SHP77 (cell line): ENCODE measurements around the gene TDRD12.

Source experiments
- DNase-seq, 2 experiments: peaks; one replicate each; lab custom pipeline; 2025; lab: John Stamatoyannopoulos, UW

The TDRD12 gene, protein sequence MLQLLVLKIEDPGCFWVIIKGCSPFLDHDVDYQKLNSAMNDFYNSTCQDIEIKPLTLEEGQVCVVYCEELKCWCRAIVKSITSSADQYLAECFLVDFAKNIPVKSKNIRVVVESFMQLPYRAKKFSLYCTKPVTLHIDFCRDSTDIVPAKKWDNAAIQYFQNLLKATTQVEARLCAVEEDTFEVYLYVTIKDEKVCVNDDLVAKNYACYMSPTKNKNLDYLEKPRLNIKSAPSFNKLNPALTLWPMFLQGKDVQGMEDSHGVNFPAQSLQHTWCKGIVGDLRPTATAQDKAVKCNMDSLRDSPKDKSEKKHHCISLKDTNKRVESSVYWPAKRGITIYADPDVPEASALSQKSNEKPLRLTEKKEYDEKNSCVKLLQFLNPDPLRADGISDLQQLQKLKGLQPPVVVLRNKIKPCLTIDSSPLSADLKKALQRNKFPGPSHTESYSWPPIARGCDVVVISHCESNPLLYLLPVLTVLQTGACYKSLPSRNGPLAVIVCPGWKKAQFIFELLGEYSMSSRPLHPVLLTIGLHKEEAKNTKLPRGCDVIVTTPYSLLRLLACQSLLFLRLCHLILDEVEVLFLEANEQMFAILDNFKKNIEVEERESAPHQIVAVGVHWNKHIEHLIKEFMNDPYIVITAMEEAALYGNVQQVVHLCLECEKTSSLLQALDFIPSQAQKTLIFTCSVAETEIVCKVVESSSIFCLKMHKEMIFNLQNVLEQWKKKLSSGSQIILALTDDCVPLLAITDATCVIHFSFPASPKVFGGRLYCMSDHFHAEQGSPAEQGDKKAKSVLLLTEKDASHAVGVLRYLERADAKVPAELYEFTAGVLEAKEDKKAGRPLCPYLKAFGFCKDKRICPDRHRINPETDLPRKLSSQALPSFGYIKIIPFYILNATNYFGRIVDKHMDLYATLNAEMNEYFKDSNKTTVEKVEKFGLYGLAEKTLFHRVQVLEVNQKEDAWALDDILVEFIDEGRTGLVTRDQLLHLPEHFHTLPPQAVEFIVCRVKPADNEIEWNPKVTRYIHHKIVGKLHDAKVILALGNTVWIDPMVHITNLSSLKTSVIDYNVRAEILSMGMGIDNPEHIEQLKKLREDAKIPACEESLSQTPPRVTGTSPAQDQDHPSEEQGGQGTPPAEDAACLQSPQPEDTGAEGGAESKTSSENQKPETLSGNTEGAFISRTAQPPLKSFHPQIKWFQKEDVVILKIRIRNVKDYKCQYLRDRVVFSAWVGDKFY (N-terminal part only)

DNA sequence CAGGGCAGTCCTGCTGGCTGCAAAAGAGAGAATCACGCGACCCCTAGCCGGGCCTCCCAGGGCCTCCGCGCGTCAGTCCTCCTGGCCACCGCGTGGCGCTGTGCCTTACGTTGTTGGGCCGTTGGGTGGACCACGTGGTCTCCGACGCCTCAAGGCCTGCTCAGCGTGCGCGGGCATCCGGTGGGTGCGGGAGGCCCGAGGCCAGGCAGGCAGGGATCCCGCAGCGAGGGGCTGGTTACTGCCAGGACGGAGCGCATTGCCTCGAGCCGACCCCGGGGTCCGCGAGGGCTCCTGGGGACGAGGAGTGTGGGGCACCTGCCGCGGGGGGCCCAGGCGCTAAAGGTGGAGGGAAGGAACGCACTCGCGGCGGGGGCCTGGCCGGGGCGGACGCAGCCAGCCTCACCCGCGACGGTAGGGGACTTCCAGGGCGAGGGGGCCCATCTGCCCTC lies at the start of gene TDRD12:
Gene TDRD12, plus strand, starts transcription at position 157 of the 449 bp plus-strand sequence. CDS start 306 bp downstream, outside the sequence.
- DNase-seq: no peak

DNA sequence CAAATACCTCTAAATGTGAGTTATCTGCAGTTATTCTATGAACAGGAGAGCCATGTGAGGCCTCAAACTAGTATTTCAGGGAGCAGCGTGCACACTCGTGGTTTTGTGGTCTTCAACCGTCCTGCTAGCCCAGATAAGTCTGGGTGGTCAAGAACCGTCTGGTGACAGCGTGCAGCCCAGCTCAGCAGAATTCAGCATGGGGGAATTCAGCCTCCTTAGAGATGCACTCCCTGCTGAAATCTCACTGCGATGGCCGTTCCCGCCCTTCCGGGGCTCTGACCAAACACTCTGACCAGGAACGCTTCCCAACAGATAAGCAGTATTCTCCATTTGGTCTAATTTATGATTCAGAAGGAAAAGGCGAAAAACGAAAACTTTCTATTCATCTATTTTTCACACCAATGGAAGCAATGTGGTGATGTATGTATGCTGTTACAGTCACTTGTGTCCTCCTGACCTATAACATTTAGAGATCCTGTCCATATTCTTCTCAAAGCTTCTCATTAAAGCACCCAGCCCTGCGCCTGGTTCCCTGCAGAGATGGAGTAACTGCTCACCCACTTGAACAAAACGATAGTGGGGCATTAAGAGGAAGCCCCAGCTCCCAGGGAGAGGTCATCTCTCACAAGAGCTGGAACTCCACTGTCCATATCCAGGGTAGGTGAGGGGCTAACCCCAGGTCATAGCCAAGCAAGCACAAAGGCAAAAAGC lies 47.5 kb upstream of the TDRD12 start:
- no peak for DNase-seq

DNA sequence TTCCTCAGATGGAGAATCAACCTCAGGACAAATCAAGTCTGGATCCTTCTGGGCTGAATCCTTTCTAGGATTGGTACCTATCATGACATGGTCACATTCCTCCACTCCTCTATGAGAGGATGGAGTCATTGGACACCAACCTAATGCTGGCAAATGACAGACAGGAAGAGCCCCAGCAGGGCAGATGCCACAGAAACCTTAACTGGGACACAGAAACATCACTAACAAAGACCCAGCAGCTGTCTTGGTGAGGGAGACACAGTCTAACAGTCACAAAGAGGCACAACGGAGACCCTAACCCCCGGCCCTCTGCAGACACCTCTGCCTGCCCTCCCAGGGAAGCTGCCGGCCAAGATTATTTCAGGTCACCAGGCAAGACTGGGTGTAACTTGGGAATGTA lies 46.7 kb upstream of the TDRD12 start:
- DNase-seq: no peak

DNA sequence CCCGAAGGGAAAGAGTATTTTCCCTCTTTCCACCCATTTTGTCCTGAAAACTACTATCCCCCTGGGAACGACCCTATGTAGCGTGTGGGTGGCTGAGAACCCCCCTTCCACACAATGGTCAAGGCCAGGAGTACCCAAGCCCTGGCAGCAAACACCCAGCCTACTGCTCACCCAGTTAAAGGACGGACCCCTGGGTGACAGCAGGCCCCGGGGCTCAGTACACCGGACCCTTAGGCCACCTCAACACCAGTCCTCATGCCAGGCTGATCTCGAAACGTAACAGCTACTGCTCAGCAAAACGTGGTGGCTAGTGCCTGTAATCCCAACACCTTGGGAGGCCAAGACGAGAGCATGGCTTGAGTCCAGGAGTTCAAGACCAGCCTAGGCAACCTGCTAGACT lies 46.0 kb upstream of the TDRD12 start:
- DNase-seq: no peak

DNA sequence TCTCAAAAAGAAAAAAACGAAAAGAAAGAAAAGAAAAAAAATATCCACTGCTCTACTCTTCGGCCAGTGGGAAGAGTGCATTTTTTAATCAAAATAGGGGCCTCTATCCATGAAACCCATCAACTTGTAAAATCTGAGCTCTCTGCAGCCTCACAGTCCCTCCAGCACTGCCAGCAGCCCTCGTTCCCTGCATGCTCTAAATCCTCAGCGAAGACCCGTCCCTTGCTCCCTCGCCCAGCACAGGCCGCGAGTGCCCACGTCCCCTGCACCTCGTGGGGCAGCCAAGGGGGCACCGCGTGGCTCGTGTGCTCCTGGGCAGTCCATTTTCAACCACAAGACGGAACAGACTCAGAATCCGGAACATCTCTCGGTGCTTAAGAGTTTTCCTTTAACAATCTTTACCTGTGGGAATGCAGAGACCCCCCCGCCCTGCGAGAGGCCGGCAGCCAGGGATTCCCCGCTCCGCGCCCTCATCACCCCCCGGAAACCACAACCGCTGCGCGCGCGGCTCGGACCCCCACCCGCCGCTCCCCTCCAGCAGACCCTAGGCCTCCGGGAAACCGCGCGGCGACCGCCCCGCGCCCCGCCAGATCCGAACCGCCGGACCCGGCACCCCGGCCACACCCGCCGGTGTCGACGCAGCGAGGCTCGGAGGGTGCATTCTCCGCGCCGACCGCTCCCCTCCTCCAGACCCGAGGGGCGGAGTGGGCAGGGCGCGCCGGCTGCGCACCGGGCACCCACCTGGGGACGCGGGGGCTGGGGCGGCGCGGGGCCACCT lies 45.2 kb upstream of the TDRD12 start:
- no peak for DNase-seq

DNA sequence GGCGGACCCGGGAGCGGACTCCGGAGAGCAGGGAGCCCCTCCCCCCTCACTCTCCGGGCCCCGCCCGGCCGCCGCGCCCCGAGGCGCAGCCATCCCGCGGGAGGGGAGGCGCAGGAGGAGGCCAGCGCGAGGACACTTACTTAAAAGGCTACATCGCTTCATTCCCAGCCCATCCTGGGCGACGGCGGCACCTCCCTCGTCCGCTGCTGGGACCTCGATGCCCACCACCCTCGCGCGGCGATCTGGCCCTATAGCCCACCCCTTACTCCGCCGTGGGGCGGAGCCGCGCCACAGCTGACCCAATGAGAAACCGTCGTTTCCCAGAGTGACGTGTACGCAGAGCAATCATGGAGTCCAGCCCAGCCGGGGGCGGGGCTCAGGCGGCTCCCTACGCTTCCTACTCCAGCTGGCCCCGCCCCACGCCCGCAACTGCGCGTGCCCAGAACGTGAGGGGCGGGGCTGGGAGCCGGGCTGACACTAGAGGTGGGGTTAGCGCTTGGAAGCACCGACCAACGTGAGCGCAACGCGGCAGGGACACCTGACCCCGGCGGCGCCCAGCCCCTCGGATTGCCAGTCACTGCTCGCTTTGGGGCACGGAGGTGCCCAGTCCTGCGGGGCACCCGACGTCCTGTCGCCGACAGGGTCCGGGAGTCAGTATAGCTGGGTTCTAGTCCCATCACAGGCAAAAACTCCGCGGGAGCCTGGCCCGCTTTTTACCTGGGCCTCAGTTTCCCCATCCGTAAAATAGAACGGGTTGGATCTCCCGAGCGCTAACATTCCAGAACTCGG lies 44.4 kb upstream of the TDRD12 start, which contains the start of gene ANKRD27:
Gene ANKRD27, minus strand, starts transcription at position 250 of the 789 bp plus-strand sequence. CDS start 16,165 bp downstream, outside the sequence.
- DNase-seq: peak; percentile 95 to 96

DNA sequence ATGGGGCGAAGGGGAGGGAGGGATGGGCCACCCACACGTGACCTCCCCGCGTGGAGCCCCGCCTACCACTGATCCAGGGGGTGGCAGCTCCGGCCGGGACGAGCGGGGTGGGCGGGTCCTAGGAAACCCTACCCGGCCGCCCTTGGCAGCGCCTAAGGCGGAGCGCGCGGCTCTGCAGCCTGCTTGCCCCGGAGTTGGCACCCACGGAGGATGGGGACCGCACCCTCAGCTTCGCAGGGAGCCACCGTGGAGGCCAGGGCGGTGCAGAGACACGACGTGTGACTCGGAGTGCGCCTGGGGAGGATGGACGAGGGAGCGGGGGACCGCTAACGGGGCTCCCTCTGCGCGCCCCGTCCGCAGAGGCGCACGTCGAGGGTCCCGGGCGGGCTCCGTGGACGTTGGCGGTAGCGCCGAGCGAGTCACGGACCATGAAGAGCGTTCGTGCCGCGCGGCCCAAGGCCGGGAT lies 43.8 kb upstream of the TDRD12 start, which contains the start of gene RGS9BP:
Gene RGS9BP, plus strand, starts transcription at position 129 of the 466 bp plus-strand sequence. CDS start 416 bp downstream, outside the sequence.
- DNase-seq: peak; percentile 21 to 68

DNA sequence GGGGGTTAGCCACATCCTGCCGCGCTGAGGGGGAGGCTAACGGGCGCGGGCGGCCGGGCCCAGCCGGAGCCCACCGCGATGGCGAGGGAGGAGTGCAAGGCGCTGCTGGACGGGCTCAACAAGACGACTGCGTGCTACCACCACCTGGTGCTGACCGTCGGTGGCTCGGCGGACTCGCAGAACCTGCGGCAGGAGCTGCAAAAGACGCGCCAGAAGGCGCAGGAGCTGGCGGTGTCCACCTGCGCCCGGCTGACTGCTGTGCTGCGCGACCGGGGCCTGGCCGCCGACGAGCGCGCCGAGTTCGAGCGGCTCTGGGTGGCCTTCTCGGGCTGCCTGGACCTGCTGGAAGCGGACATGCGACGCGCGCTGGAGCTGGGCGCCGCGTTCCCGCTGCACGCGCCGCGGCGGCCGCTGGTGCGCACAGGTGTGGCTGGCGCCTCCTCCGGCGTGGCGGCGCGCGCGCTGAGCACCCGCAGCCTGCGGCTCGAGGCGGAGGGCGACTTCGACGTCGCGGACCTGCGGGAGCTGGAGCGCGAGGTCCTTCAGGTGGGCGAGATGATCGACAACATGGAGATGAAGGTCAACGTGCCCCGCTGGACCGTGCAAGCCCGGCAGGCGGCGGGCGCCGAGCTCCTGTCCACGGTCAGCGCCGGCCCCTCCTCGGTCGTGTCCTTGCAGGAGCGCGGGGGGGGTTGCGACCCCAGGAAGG lies 43.2 kb upstream of the TDRD12 start:
- no peak for DNase-seq

DNA sequence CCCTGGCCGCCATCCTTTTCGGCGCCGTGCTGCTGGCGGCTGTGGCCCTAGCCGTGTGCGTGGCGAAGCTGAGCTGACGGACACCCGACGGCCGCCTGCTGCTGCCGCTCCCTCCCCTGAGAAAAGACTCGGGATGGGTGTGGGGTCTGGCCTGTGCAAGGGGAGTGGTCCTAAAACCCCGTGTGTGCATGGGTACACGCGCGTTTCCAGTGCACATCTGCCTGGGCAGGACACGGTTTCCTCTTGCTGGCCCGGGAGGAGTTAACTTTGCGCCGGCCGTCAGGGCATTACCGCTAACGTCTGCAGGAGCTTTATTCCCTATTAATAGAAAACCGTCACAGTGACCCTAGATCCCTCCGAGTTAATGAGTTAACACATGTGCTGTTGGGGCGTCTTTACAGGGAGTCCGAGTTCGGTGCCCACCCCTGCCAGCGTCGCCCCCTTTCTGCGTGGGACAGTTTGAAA lies 42.6 kb upstream of the TDRD12 start:
- DNase-seq: no peak

DNA sequence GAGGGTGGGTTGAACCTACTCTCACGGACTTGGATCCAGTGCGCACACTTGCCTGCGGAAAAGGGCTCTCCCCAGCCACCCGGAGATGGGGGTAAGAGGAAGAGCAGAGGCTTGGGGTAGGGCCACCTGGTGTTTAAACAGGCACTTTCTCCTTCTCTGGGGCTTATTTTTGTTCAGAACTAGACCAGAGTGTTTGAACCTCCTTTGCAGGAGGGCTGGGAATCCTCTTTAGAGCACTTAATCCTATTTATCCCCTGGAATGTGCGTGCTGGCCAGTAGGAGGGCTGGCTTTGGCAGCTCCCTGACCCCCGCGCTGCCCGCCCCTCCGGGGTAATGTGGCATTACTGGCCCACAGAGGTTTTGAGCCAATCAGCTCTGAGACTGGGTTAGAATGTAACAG lies 41.9 kb upstream of the TDRD12 start:
- no peak for DNase-seq

DNA sequence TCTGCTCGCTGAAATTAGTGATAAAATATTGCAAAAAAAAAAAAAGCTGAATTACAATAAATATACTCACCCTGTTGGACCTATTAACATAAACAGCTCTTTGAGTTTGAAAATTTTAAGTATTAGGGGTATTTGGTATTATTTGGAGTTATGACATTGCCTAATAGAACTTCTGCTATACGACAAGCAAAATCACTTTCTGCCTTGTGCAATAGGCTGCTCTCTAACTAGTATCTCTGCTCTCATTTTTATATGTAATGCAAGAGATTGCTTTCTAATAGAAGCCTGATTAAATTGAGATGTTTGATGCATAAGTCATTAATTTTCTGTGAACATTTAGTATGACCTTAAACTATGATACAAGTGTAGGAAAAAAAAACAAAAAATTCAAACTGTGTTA lies 38.6 kb upstream of the TDRD12 start:
- DNase-seq: no peak

DNA sequence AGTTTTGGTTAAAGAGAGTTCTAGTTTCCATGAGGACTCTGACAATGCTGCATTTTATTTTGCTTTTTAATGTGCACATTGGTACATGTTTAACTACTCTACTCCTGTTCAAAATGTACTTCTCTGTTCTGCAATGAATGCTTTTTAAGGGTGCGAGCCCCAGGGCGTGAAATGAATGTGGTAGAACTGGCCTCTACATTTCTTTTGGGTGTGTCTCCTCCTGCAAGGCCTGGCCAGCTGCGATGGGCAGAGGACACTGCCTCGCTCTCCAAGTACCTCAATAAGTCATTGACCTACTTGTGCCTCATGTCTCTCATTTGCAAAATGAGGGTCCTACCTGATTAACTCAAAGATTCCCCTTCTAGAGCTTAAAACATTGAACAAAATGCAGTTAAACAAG lies 37.2 kb upstream of the TDRD12 start:
- DNase-seq: no peak

DNA sequence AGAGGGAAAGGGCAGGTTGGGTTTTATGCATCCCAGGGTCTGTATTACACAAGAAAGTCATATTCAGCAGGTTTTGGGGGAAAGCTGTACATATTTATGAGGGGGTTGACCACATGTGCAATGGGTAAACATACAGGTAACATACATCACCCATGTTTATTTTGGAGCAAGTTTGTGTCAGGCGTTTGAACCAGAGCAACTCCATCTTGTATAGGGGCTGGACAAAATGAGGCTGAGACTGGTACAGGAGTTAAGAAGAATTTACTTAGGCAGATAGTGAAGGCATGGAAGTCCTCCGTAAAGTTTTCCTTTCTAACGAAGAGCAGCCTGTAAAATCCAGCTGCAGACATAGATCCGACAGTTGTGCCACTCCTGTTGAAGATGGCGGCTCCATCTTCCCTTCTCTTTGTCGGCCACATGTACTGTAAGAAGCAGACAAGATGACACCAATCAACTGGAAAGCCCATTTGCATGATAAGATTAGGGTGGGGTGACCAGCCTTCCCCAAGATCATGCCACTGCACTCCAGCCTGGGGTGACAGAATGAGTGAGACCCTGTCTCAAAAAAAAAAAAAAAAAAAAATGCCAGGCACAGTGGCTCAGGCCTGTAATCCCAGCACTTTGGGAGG lies 32.6 kb upstream of the TDRD12 start:
- no peak for DNase-seq

DNA sequence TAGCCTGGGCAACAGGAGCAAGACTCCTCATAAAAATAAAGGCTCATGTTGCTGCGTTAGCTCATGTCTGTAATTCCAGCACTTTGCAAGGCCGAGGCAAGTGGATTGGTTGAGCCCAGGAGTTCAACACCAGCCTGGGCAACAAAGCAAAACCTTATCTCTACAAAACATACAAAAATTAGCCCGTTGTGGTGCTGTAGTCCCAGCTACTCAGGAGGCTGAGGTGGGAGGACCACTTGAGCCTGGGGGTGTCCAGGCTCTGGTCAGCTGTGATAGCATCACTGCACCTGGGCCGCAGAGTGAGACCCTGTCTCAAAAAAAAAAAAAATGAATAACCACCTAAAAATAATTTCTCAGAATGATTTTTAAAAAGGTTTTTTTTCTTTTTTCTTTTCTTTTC lies 31.9 kb upstream of the TDRD12 start:
- DNase-seq: no peak

DNA sequence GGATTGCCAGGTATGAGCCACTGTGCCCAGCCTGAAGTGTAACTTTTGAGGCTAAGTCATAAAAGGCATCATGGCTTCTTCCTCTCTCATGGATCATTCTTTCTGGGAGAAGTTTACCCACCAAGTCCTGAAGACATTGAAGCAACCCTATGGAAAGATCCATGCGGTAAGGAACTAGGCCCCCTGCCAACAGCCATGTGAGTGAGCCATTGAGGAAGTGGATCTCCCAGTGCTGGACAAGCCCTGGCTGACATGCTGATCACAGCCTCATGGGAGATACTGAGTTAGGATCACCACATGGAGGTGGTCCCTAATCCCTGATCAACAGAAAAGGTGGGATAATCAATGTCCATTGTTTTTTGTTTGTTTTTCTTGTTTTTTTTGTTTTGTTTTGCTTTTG lies 31.3 kb upstream of the TDRD12 start:
- DNase-seq: no peak

DNA sequence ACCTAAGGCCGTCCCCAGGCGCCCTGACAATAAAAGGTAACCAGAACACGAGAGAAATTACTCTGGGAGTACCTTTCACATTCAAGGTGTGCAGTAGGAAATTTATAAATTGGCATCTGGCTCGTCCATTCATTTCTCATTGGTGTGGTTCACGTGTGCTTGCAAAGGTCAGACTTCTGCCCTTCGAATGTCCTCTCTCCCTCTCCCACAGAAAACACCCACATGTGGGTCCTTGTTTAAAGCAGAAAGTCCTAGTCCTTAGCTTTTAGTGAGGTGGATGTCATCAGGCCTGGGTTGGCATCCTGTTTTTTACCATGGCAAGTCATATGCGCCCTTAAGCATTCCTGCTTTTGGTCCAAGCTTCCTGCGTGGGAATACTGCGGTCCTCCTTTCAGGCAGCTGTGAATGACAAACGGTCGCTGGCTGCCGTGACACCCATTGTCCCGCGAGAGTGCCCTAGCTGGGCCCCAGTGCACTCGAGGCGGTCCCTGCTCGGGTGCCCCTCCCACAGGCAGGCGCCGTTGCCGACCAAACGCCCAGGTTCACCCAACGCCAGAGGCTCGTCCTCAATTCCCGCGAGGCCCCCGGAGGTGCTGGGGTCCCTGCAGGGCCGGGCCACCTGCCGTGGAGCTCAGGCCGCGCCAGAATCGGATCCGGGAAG lies 28.1 kb upstream of the TDRD12 start, which contains the start of gene NUDT19:
Gene NUDT19, plus strand, starts transcription at position 531 of the 661 bp plus-strand sequence. CDS start 140 bp downstream, outside the sequence.
- DNase-seq: peak; percentile 92 to 96

DNA sequence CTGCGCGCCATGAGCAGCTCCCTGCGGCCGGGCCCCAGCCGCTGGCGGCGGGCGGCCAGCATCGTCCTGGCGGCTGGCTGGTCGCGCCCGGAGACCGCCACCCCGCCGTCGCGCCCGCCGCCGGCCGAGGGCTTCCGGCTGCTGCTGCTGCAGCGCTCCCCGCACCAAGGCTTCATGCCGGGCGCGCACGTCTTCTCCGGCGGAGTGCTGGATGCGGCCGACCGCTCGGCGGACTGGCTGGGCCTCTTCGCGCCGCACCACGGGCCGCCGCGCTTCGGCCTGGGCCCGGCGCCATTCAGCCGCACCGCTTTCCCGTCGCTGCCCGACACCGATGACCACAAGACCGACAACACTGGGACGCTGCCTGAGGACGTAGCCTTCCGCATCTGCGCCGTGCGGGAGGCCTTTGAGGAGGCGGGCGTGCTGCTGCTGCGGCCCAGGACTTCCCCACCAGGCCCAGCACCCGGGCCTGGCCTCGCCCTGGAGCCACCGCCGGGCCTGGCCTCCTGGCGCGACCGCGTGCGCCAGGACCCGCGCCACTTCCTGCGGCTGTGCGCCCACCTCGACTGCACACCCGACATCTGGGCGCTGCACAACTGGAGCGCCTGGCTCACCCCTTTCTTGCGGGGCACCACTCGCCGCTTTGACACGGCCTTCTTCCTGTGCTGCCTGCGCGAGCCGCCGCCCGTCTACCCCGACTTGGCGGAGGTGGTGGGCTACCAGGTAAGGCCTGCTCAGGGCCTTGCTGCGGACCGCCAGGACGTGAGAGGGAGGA lies 27.4 kb upstream of the TDRD12 start:
- DNase-seq: peak in 1 of 2 experiments; percentile 29
